ENCODE measurements around the gene TLX2.

TLX2 gene

GRCh38 chr2:74536166-74536950 lies 22.1 kb downstream of the TLX2 start:
- DNase-seq = no peak

DNA sequence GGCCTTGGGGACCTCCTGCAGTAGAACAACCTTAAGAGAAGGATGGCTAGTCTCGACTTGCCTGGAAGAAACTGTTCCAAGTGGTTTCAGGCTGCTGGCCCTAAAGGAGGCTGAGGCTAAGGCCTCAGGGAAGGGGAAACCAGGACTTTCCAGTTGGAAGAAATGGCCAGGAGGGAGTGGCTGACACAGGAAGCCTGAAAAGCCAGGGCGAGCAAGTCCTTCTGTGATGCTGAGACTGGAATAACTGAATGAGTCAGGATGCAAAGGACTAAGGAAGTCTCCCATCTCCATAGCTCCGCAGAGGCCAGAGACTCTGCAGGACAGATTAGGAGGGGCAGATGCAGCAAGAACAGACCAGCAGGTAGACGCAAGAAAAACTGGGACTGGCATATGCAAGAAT lies 22.9 kb downstream of the TLX2 start:
- DNase-seq = no peak

- no peak for DNase-seq
Observed at GRCh38 chr2:74538881-74539339, 24.7 kb downstream of the TLX2 start.

DNA sequence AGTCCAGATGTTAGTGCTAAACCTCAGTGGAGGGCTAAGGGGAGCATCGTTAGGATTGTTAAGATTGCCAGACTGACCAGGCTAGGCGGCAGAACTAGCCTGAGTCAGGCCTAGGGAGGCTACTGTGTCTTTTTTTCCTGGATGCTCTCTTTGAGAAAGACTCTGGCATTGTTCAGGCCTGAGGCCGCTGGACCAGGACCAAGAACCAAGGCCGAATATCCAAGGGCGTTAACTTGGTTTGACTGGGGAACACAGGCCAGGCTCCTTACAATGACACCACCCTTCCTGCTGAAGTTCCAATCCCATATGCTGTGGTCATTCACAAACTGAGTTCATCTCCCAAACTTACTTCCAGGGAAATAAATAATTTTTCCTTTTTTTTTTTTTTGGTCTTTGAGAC lies 26.0 kb downstream of the TLX2 start:
- DNase-seq = no peak

- DNase-seq = no peak
Observed at GRCh38 chr2:74542978-74543377, 28.7 kb downstream of the TLX2 start.

- no peak for DNase-seq
Observed at GRCh38 chr2:74544634-74545033, 30.4 kb downstream of the TLX2 start.

DNA sequence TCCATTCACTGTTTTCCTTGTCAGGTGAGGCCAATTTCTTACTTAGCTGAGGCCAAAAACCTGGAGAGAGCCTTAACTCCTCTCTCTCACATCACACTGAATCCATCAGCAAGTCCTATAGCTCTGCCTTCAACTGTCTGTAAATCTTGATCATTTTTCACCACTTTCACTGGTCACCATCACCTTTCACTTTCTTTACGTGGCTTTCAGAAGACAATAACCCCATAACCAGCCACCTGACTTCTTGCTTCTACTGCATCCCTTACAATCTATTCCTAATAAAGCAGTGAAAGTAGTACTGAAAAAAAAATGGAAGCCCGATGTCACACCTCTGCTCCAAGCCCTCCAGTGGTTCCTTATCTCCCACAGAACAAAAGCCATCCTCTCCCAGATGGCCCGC lies 31.8 kb downstream of the TLX2 start:
- no peak for DNase-seq

DNA sequence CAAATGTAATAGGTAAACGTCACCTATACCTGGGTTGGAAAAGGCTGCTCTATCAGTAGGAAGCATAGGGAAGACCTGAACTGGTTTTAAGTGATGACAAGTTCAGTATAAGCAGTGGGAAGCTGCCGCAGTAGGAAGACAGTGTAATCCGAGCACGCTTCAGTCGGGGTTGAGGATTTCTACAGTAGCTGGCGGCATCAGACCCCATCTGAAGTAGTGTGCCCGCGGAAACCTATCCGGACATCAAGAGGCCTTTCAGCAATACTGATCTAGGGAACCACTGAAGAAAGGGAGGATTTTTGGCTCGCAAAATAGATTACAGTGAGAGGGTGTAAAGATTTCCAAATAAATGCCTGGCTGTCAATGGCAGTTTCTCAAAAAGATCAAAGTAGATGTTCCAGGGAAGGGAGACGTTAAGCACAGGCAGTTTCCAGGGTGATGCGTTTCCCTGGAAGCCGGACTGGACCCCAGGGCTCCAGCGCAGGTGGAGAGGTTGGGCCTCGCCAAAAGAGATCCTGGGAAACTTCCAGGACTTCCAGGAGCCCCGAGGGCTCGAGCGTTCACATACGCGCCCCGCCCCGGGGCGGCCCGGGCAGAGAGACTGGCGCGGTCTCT lies 34.1 kb downstream of the TLX2 start:
- no peak for DNase-seq

DNA sequence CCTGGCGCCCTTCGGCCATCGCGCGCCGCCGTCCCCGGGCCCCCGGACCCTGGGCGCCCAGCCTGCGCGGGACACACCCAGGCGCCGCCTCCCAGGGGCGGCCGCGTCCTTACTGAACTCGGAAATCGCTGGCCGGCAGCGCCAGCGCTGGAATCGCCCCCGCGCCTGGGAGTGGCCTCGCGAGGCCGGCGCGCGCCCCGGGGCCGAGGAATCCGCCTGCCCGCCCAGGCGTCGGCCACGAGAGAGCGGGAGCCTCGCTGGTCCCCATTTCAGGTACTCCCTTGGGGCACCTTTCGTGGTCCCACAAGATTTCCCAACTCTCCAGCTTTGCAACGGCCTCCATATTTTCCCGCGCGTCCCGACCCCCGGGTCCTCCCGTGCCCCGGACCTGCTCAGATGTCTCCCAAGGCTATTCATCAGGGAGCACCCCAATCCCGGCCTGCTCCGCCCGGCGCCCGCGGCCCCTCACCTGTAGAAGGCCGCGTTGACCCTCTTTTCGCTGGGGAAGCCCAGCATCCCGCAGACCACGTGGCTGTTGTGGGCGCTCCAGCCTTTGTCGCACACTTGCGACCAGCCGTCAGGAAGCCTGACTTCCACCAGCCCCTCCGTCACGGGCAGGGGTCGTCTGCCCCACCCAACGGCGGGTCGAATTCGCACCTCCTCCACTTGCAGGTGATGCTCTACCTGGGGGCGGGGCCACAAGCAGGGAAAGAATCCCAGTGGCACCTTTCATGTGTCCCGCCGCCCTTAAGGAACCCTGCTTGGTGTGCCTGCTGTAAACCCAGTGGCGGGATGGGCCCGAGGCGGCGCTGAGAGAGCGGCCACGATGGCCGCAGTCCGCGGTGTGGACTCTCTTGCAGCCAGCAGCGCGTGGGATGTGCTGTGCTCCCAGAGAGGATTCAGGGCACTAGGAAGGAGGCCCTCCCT lies 34.9 kb downstream of the TLX2 start:
- DNase-seq = no peak

GRCh38 chr2:74550231-74550630 lies 36.0 kb downstream of the TLX2 start:
- DNase-seq = no peak

GRCh38 chr2:74551530-74551929 lies 37.3 kb downstream of the TLX2 start:
- DNase-seq = no peak

DNA sequence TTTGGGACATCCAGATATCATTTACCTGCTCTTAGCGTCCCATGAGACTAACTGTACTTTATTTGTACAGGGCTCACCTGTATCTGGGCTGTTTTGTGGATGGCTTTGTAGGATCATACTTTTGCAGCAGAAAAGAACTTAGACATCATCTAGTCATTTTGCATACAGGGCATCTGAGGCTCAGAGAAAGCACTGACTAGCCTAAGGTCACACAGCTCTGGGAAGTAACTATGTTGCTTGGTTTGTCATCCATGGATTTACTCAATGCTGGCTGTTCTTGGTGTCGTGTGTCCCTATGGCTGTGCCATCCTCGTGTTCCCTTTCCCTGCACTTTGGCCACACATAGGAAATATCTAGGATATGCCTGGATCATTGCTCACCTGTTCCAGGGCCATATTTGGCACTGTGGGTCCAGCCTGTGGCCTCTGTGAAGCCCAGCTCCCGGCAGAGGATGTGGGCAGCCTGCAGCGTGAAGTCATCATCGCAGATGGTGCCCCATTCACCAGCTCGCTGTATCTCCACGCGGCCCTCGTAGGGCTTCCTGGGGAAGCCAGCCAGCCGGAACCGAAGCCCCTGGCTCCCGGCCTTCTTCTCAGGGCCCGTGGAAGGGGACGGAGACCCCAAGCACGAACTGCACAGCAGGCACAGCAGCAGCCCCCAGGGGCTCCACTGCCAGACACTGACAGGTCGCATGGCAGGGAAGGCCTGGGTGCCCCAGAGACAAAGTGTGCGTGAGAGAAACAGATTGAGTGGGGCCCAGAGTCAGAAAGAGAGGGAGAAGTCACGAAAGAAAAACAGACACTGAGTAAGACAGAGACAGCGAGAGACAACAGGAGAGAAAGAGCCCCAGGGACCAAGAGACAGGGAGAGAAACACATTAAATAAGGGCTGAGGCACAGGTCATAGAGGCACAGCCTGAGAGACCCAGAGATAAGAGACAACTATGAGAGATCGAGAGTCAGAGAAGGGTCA lies 38.0 kb downstream of the TLX2 start:
- DNase-seq = no peak

- no peak for DNase-seq
Observed at GRCh38 chr2:74552914-74553811, 38.9 kb downstream of the TLX2 start.

- peak; percentile 52 for DNase-seq
Observed at GRCh38 chr2:74553892-74554819, 39.9 kb downstream of the TLX2 start, which contains the start of the genes DOK1 and LOXL3. Gene DOK1, plus strand, starts transcription at chr2:74554720. Its CDS starts 35 bp downstream, at chr2:74554755. Gene LOXL3, minus strand, starts transcription at chr2:74553942. Its CDS starts 1,308 bp downstream, at chr2:74552634.

DNA sequence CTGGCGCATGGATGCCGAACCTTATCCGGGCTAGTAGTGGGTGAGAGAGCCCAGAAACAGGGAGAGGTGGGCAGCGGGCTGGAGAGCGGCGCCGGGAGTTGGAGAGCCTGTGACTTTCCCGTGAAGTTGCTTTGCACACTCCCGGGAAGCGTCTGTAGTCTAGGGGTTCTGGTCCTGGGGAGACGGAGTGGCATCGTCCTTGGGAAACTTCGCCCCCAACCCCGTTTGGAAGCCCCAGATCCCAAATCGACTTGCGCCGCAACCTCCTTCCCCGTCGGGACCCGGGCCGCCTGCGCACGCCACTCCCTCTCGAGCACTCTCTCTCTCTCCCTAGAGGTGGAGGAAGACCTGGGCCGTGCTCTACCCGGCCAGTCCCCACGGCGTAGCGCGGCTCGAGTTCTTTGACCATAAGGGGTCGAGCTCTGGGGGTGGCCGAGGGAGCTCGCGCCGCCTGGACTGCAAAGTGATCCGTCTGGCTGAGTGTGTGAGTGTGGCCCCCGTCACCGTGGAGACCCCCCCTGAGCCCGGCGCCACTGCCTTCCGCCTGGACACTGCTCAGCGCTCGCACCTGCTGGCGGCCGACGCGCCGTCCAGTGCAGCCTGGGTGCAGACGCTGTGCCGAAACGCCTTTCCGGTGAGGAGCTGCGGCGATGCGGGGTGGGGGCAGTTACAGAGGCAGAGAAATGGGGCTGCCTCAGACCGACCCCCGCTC lies 40.7 kb downstream of the TLX2 start:
- no peak for DNase-seq

DNA sequence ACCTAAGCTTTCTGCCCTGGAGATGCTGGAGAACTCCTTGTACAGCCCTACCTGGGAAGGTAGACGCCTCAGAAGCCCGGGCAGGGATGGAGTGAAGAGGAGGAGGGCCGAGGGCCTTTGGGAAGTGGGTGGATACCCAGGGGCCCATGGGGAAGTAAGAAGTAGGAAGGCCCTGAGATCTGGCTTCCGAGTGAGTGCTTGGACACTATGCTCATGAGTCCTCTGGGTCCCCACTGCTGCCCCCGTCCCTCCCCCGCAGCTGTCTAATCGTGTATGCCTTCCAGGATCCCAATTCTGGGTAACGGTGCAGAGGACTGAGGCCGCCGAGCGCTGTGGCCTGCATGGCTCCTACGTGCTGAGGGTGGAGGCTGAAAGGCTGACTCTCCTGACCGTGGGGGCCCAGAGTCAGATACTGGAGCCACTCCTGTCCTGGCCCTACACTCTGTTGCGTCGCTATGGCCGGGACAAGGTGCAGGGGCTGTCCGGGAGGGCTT lies 41.4 kb downstream of the TLX2 start:
- no peak for DNase-seq

DNA sequence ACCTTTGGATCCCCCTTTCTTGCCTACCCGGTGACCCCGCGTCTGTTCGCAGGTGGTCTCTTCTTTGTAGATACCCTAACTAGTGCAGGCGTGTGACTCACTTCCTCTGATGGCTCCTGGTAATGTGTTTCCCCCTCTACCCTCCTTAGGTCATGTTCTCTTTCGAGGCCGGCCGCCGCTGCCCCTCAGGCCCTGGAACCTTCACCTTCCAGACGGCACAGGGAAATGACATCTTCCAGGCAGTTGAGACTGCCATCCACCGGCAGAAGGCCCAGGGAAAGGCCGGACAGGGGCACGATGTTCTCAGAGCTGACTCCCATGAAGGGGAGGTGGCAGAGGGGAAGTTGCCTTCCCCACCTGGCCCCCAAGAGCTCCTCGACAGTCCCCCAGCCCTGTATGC lies 41.9 kb downstream of the TLX2 start:
- no peak for DNase-seq

GRCh38 chr2:74556831-74557370 lies 42.7 kb downstream of the TLX2 start:
- no peak for DNase-seq
